ENCODE data around the gene RUNDC1.

- TF ChIP-seq, protein P1, sequence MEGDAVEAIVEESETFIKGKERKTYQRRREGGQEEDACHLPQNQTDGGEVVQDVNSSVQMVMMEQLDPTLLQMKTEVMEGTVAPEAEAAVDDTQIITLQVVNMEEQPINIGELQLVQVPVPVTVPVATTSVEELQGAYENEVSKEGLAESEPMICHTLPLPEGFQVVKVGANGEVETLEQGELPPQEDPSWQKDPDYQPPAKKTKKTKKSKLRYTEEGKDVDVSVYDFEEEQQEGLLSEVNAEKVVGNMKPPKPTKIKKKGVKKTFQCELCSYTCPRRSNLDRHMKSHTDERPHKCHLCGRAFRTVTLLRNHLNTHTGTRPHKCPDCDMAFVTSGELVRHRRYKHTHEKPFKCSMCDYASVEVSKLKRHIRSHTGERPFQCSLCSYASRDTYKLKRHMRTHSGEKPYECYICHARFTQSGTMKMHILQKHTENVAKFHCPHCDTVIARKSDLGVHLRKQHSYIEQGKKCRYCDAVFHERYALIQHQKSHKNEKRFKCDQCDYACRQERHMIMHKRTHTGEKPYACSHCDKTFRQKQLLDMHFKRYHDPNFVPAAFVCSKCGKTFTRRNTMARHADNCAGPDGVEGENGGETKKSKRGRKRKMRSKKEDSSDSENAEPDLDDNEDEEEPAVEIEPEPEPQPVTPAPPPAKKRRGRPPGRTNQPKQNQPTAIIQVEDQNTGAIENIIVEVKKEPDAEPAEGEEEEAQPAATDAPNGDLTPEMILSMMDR (IDR thresholded peaks at IDR 0.05; ENCODE audit: low read length) = peak; percentile 69
- no peak for TF ChIP-seq EZH2 (optimal IDR thresholded peaks at IDR 0.05; ENCODE audit: low read depth, low read length)
These were observed 42.4 kb upstream of the RUNDC1 start for GRCh38 chr17:42937712-42938596.
